K562 (cell line): ENCODE measurements around the gene SAP25. TPM values are rescaled to one million over a fixed set of nuclear protein-coding genes. Genes with fewer than 3 reads are reported as not detected.

Experiments used
- BDP1 ChIP-seq: IDR thresholded peaks from 3 replicates; pipeline ENCODE4 v1.6.1; 2011; ENCODE audit not compliant: insufficient read length, insufficient read depth
- DPF2 ChIP-seq: fragments of 450-650 bp; IDR thresholded peaks from 2 replicates; pipeline ENCODE4 v1.6.1; 2016
- E2F4 ChIP-seq: sonication (generic); formaldehyde crosslinking; IDR thresholded peaks from 2 replicates; pipeline ENCODE4 v1.8.0; 2022; ENCODE audit warnings: mild to moderate bottlenecking, low read depth, missing genetic modification reagents
- HOXB6 ChIP-seq: fragments of 250-450 bp; sonication (Bioruptor Pico); IDR thresholded peaks from 2 replicates; pipeline ENCODE4 v1.5.1; 2022; ENCODE audit warnings: mild to moderate bottlenecking, borderline replicate concordance
- MAZ ChIP-seq, 2 experiments: fragments of 450-650 bp in 1 of 2; sonication (generic) in 1 of 2; formaldehyde crosslinking; IDR thresholded peaks in 1 of 2; conservative IDR thresholded peaks in 1 of 2; 2 replicates each; pipeline versions ENCODE4 v1.4.0 to v1.5.0; 2020; ENCODE audit warnings: mild to moderate bottlenecking in 1 of 2, missing genetic modification reagents in 1 of 2
- MTA3 ChIP-seq: fragments of 450-650 bp; formaldehyde crosslinking; IDR thresholded peaks from 2 replicates; pipeline ENCODE4 v1.6.1; 2017; ENCODE audit warnings: mild to moderate bottlenecking, borderline replicate concordance
- MYNN ChIP-seq, 2 experiments: sonication (generic); formaldehyde crosslinking in 1 of 2; IDR thresholded peaks; 2 replicates each; pipeline versions ENCODE4 v1.5.0 to v1.6.1; 2016 to 2020; ENCODE audit warnings: antibody characterized with exemption in 1 of 2, missing genetic modification reagents in 1 of 2
- NONO ChIP-seq, 2 experiments: fragments of 200-400 bp in 1 of 2; fragments of 450-650 bp in 1 of 2; formaldehyde crosslinking in 1 of 2; IDR thresholded peaks; 2 replicates each; pipeline ENCODE4 v1.6.1; 2017; ENCODE audit warnings: low read depth in 2 of 2, mild to moderate bottlenecking in 2 of 2, moderate library complexity in 2 of 2, low read length in 1 of 2
- POLR2A ChIP-seq: fragments of 450-650 bp; conservative IDR thresholded peaks from 2 replicates; pipeline ENCODE4 v1.6.1; 2016
- SETDB1 ChIP-seq: IDR thresholded peaks from one replicate; pipeline ENCODE4 v1.6.1; 2012; ENCODE audit warnings: low read length, control low read depth, inconsistent platforms
- SMARCB1 ChIP-seq: IDR thresholded peaks from 2 replicates; pipeline ENCODE4 v1.6.1; 2011; ENCODE audit warnings: improper control_type of control experiment, low read depth; ENCODE audit not compliant: insufficient read length
- SNIP1 ChIP-seq: fragments of 450-650 bp; IDR thresholded peaks from 2 replicates; pipeline ENCODE4 v1.7.1; 2017; ENCODE audit warnings: low read depth, mild to moderate bottlenecking
- STAT6 ChIP-seq: sonication (generic); formaldehyde crosslinking; IDR thresholded peaks from 2 replicates; pipeline ENCODE4 v1.8.1; 2023; ENCODE audit warnings: mild to moderate bottlenecking, missing genetic modification reagents
- ZBTB17 ChIP-seq: fragments of 450-650 bp; formaldehyde crosslinking; IDR thresholded peaks from 2 replicates; pipeline ENCODE4 v1.4.0; 2020; ENCODE audit warnings: mild to moderate bottlenecking
- ZNF175 ChIP-seq: fragments of 200-800 bp; sonication (Bioruptor generic); IDR thresholded peaks from 2 replicates; pipeline ENCODE4 v1.6.1; 2016; ENCODE audit warnings: low read depth, mild to moderate bottlenecking, missing genetic modification characterization, missing compliant biosample characterization
- ZNF280A ChIP-seq: fragments of 450-650 bp; IDR thresholded peaks from 2 replicates; pipeline ENCODE4 v1.6.1; 2018; ENCODE audit warnings: mild to moderate bottlenecking, low read depth; ENCODE audit not compliant: partially characterized antibody
- ZSCAN29 ChIP-seq: fragments of 450-650 bp; IDR thresholded peaks from 2 replicates; pipeline ENCODE4 v1.6.1; 2017
- polyA plus RNA-seq, 8 experiments: library from polyadenylated mRNA; depleted of rRNA in 4 of 8; stranded (reverse) in 5 of 8; unstranded in 3 of 8; fragments of >200 nt; fragmentation: Nextera tagmentation in 2 of 8; fragmentation: Illumina TruSeq in 1 of 8; extraction: Ambion mirVana in 2 of 8; extraction: Trizol in 1 of 8; gene quantifications; 2 replicates each; pipeline versions ENCODE4 v1.2.1 to v1.2.3, GENCODE V29; 2011 to 2014; ENCODE audit warnings: inconsistent platforms in 1 of 8, missing spikeins in 1 of 8
- total RNA-seq, 7 experiments: library from RNA; depleted of rRNA in 6 of 7; stranded (reverse); fragments of >200 nt in 6 of 7; fragmentation: Illumina TruSeq in 2 of 7; extraction: Trizol in 2 of 7; gene quantifications; 2 replicates each; pipeline versions ENCODE4 v1.2.1 to v1.2.3, GENCODE V29; 2011 to 2021; ENCODE audit warnings: low replicate concordance in 1 of 7
- TF ChIP-seq, protein P1 (sequence below), 2 experiments: fragments of 450-650 bp; IDR thresholded peaks; 2 replicates each; pipeline ENCODE4 v1.6.1; 2018; ENCODE audit warnings: mild to moderate bottlenecking in 2 of 2, low read depth in 1 of 2; ENCODE audit not compliant: partially characterized antibody in 2 of 2

The SAP25 gene
- total and polyA plus RNA-seq, 9 of the 15 experiments (the other 6 are each of a cell fraction or from before 2014, with no cell fraction given): 0.13 to 5.3 (median 0.78) TPM; not detected in 1

GRCh38 chr7:100538654-100539435 is 34.9 kb downstream of the SAP25 start, which contains the start of gene AGFG2 (continued):
- TF ChIP-seq, protein P1, sequence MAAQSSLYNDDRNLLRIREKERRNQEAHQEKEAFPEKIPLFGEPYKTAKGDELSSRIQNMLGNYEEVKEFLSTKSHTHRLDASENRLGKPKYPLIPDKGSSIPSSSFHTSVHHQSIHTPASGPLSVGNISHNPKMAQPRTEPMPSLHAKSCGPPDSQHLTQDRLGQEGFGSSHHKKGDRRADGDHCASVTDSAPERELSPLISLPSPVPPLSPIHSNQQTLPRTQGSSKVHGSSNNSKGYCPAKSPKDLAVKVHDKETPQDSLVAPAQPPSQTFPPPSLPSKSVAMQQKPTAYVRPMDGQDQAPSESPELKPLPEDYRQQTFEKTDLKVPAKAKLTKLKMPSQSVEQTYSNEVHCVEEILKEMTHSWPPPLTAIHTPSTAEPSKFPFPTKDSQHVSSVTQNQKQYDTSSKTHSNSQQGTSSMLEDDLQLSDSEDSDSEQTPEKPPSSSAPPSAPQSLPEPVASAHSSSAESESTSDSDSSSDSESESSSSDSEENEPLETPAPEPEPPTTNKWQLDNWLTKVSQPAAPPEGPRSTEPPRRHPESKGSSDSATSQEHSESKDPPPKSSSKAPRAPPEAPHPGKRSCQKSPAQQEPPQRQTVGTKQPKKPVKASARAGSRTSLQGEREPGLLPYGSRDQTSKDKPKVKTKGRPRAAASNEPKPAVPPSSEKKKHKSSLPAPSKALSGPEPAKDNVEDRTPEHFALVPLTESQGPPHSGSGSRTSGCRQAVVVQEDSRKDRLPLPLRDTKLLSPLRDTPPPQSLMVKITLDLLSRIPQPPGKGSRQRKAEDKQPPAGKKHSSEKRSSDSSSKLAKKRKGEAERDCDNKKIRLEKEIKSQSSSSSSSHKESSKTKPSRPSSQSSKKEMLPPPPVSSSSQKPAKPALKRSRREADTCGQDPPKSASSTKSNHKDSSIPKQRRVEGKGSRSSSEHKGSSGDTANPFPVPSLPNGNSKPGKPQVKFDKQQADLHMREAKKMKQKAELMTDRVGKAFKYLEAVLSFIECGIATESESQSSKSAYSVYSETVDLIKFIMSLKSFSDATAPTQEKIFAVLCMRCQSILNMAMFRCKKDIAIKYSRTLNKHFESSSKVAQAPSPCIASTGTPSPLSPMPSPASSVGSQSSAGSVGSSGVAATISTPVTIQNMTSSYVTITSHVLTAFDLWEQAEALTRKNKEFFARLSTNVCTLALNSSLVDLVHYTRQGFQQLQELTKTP (IDR thresholded peaks at IDR 0.05; ENCODE audit: low read depth in 1 of 2, partially characterized antibody in 2 of 2): peak in 1 of 2 experiments; percentile 81
- TF ChIP-seq ZSCAN29: no peak
- TF ChIP-seq ZBTB17 (CRISPR knock-in tag): peak; percentile 11; the same call in 1 of the 2 replicates
- TF ChIP-seq STAT6 (CRISPR knock-in tag): no peak
- TF ChIP-seq MYNN (IDR thresholded peaks at IDR 0.05): no peak
- no peak for TF ChIP-seq MYNN (CRISPR knock-in tag; IDR thresholded peaks at IDR 0.05)
- TF ChIP-seq MAZ (CRISPR knock-in tag; conservative IDR thresholded peaks at IDR 0.05 in 1 of 2, IDR thresholded peaks at IDR 0.05 in 1 of 2): peak; percentile 67 to 68; a peak in 3 of 4 replicates
- TF ChIP-seq SNIP1: no peak
- TF ChIP-seq ZNF175 (CRISPR knock-in tag): no peak
- peak; percentile 31 for TF ChIP-seq DPF2
- TF ChIP-seq SETDB1: no peak
- no peak for TF ChIP-seq ZNF280A
- TF ChIP-seq POLR2A: peak; percentile 87
- no peak for TF ChIP-seq HOXB6
- peak; percentile 37 for TF ChIP-seq MTA3
- peak; percentile 96 for TF ChIP-seq E2F4 (CRISPR knock-in tag)
- no peak for TF ChIP-seq SMARCB1
- TF ChIP-seq NONO (IDR thresholded peaks at IDR 0.05; ENCODE audit: low read depth in 2 of 2, low read length in 1 of 2): no peak
- no peak for TF ChIP-seq BDP1
